Activated naive CD8-positive, alpha-beta T cell treated with anti-CD3 and anti-CD28 coated beads for 36 hours (primary cell): ENCODE results near the gene LRRN3. TPM values are rescaled to one million over a fixed set of nuclear protein-coding genes. Genes with fewer than 3 reads are reported as not detected.

ENCODE experiments used
- DNase-seq: peaks from one replicate; pipeline ENCODE4 v3.0.0; 2021
- H3K27ac Mint-ChIP-seq: one replicate; pipeline ENCODE4 v1.8.0; 2022; ENCODE audit warnings: mild to moderate bottlenecking, moderate library complexity, mixed read lengths
- H3K27me3 Mint-ChIP-seq: one replicate; pipeline ENCODE4 v1.8.0; 2022; ENCODE audit warnings: mild to moderate bottlenecking, mixed read lengths
- H3K36me3 Mint-ChIP-seq: one replicate; pipeline ENCODE4 v1.8.0; 2021; ENCODE audit warnings: mild to moderate bottlenecking, mixed read lengths
- H3K4me1 Mint-ChIP-seq: one replicate; pipeline ENCODE4 v1.8.0; 2021; ENCODE audit warnings: mixed read lengths
- H3K4me3 Mint-ChIP-seq: one replicate; pipeline ENCODE4 v1.8.0; 2022; ENCODE audit warnings: mild to moderate bottlenecking, moderate library complexity, mixed read lengths
- H3K9me3 Mint-ChIP-seq: one replicate; pipeline ENCODE4 v1.8.0; 2022; ENCODE audit warnings: mixed read lengths
- total RNA-seq, 2 experiments: library from RNA; stranded (reverse); gene quantifications; one replicate each; pipeline ENCODE4 v1.2.3, GENCODE V29; 2021

Gene LRRN3
- total RNA-seq, 2 experiments from 2014 or later, result 89.3 to 93.6 TPM

GRCh38 chr7:111147708-111148533 is 57.0 kb downstream of the LRRN3 start:
- Mint-ChIP-seq H3K4me1 (peaks cover 2% of the 10 kb centered on the region), H3K27me3 (no peaks in the 10 kb centered on the region), H3K4me3 (no peak overlapping the region), H3K36me3 (peaks cover 8% of the 10 kb centered on the region), H3K27ac (no peak overlapping the region), H3K9me3 (peaks cover 3% of the 10 kb centered on the region)
- no peak for DNase-seq

- H3K4me3 Mint-ChIP-seq, result no peak overlapping the region
- H3K9me3 Mint-ChIP-seq, result peaks cover 3% of the 10 kb centered on the region
- H3K27ac Mint-ChIP-seq, result no peak overlapping the region
- H3K36me3 Mint-ChIP-seq, result peaks cover 8% of the 10 kb centered on the region
- H3K4me1 Mint-ChIP-seq, result peaks cover 2% of the 10 kb centered on the region
- DNase-seq, result no peak
- no peaks in the 10 kb centered on the region for H3K27me3 Mint-ChIP-seq
Observed at GRCh38 chr7:111150709-111151108, 59.8 kb downstream of the LRRN3 start.

GRCh38 chr7:111159426-111159825 is 68.5 kb downstream of the LRRN3 start:
- no peaks in the 10 kb centered on the region for H3K4me1 Mint-ChIP-seq
- DNase-seq, result no peak
- H3K27ac Mint-ChIP-seq, result no peak overlapping the region
- peaks cover 3% of the 10 kb centered on the region for H3K36me3 Mint-ChIP-seq
- H3K27me3 Mint-ChIP-seq, result no peaks in the 10 kb centered on the region
- peaks cover 2% of the 10 kb centered on the region for H3K9me3 Mint-ChIP-seq
- no peak overlapping the region for H3K4me3 Mint-ChIP-seq

GRCh38 chr7:111160297-111160696 is 69.4 kb downstream of the LRRN3 start:
- peaks cover 2% of the 10 kb centered on the region for H3K9me3 Mint-ChIP-seq
- H3K27ac Mint-ChIP-seq, result no peak overlapping the region
- H3K27me3 Mint-ChIP-seq, result no peaks in the 10 kb centered on the region
- no peak for DNase-seq
- H3K4me1 Mint-ChIP-seq, result no peaks in the 10 kb centered on the region
- peaks cover 3% of the 10 kb centered on the region for H3K36me3 Mint-ChIP-seq
- no peak overlapping the region for H3K4me3 Mint-ChIP-seq

- Mint-ChIP-seq H3K36me3 (no peaks in the 10 kb centered on the region), H3K4me1 (no peaks in the 10 kb centered on the region), H3K27me3 (no peaks in the 10 kb centered on the region), H3K9me3 (no peaks in the 10 kb centered on the region), H3K4me3 (no peak overlapping the region), H3K27ac (no peak overlapping the region)
- no peak for DNase-seq
Observed at GRCh38 chr7:111162692-111163091, 71.8 kb downstream of the LRRN3 start.

- Mint-ChIP-seq H3K27ac (no peak overlapping the region), H3K4me3 (no peak overlapping the region), H3K9me3 (no peaks in the 10 kb centered on the region), H3K4me1 (no peaks in the 10 kb centered on the region), H3K36me3 (no peaks in the 10 kb centered on the region), H3K27me3 (no peaks in the 10 kb centered on the region)
- no peak for DNase-seq
Observed at GRCh38 chr7:111164442-111164841, 73.5 kb downstream of the LRRN3 start.

- H3K4me3 Mint-ChIP-seq, result no peak overlapping the region
- no peak for DNase-seq
- no peaks in the 10 kb centered on the region for H3K9me3 Mint-ChIP-seq
- H3K36me3 Mint-ChIP-seq, result no peaks in the 10 kb centered on the region
- H3K4me1 Mint-ChIP-seq, result no peaks in the 10 kb centered on the region
- no peaks in the 10 kb centered on the region for H3K27me3 Mint-ChIP-seq
- no peak overlapping the region for H3K27ac Mint-ChIP-seq
Observed at GRCh38 chr7:111168182-111168581, 77.3 kb downstream of the LRRN3 start.

- Mint-ChIP-seq H3K27ac (no peak overlapping the region), H3K36me3 (peaks cover 5% of the 10 kb centered on the region), H3K27me3 (no peaks in the 10 kb centered on the region), H3K4me3 (no peak overlapping the region), H3K4me1 (peaks cover 7% of the 10 kb centered on the region), H3K9me3 (no peaks in the 10 kb centered on the region)
- no peak for DNase-seq
Observed at GRCh38 chr7:111172564-111173257, 81.8 kb downstream of the LRRN3 start.

GRCh38 chr7:111173528-111173927 is 82.6 kb downstream of the LRRN3 start:
- no peak for DNase-seq
- H3K9me3 Mint-ChIP-seq, result no peaks in the 10 kb centered on the region
- H3K4me3 Mint-ChIP-seq, result no peak overlapping the region
- no peak overlapping the region for H3K27ac Mint-ChIP-seq
- no peaks in the 10 kb centered on the region for H3K27me3 Mint-ChIP-seq
- H3K36me3 Mint-ChIP-seq, result peaks cover 6% of the 10 kb centered on the region
- peaks cover 7% of the 10 kb centered on the region for H3K4me1 Mint-ChIP-seq

GRCh38 chr7:111173990-111174389 is 83.1 kb downstream of the LRRN3 start:
- Mint-ChIP-seq H3K4me3 (no peak overlapping the region), H3K9me3 (no peaks in the 10 kb centered on the region), H3K27ac (no peak overlapping the region), H3K27me3 (no peaks in the 10 kb centered on the region), H3K4me1 (peaks cover 7% of the 10 kb centered on the region), H3K36me3 (peaks cover 9% of the 10 kb centered on the region)
- no peak for DNase-seq

- Mint-ChIP-seq H3K9me3 (no peaks in the 10 kb centered on the region), H3K4me3 (no peak overlapping the region), H3K27ac (no peak overlapping the region), H3K4me1 (peaks cover 7% of the 10 kb centered on the region), H3K36me3 (peaks cover 9% of the 10 kb centered on the region), H3K27me3 (no peaks in the 10 kb centered on the region)
- DNase-seq, result no peak
Observed at GRCh38 chr7:111174510-111174909, 83.6 kb downstream of the LRRN3 start.
